WERI-Rb-1 (cell line): ENCODE results near the gene TCF12.
"Not testable (repeated sequence)": the region's sequence is repeated elsewhere in the genome, so short reads cannot be mapped to it uniquely, and the experiment has no call there.

Source experiments
- DNase-seq: peaks from one replicate; pipeline ENCODE4 v3.0.0-alpha.2; 2020
- H3K27ac ChIP-seq: fragments of 250-450 bp; sonication (Bioruptor Pico); 2 replicates; pipeline ENCODE4 v1.5.1; 2020; ENCODE audit warnings: mild to moderate bottlenecking, moderate library complexity
- H3K27me3 ChIP-seq: fragments of 250-450 bp; sonication (Bioruptor Pico); 2 replicates; pipeline ENCODE4 v1.5.1; 2021; ENCODE audit warnings: mild to moderate bottlenecking, low read depth, moderate library complexity; ENCODE audit not compliant: insufficient read depth, severe bottlenecking
- H3K36me3 ChIP-seq: fragments of 250-450 bp; sonication (Bioruptor Pico); 2 replicates; pipeline ENCODE4 v1.5.1; 2020; ENCODE audit warnings: mild to moderate bottlenecking, moderate library complexity
- H3K4me3 ChIP-seq: 2 replicates; pipeline ENCODE4 v1.5.1; 2011; ENCODE audit warnings: low read depth, mild to moderate bottlenecking, control low read depth, low read length
- H3K9me3 ChIP-seq: fragments of 250-450 bp; sonication (Bioruptor Pico); 2 replicates; pipeline ENCODE4 v1.5.1; 2021; ENCODE audit warnings: mild to moderate bottlenecking, moderate library complexity; ENCODE audit not compliant: severe bottlenecking
- CTCF ChIP-seq: IDR thresholded peaks from 2 replicates; pipeline ENCODE4 v1.5.1; 2011; ENCODE audit warnings: low read depth, mild to moderate bottlenecking, control low read depth, inconsistent platforms, low read length

TCF12 gene

GRCh38 chr15:57158997-57159668 lies 240.7 kb downstream of the TCF12 start:
- H3K27me3 ChIP-seq: no peaks in the 10 kb centered on the region
- no peaks in the 10 kb centered on the region for H3K36me3 ChIP-seq
- no peak for TF ChIP-seq CTCF
- no peaks in the 10 kb centered on the region for H3K9me3 ChIP-seq
- H3K4me3 ChIP-seq: no peak overlapping the region
- no peak overlapping the region for H3K27ac ChIP-seq
- DNase-seq: no peak

DNA sequence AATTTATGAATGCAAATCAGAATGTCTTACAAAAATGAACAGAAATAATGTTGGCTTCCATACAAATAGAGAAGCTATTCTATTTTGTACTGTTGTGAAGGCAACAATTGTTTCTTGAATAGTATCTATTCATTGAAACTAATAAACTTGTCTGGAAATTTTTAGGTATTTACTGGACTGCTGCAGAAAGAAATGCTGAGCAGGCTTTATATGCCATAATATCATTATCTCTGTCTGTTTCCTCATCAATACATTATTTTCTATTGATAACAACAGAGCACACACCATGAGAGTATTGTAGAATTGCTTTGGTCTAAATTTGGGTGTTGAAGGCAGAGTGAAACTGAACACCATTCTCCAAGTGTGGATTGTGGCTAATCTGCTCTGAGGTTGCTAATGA lies 241.3 kb downstream of the TCF12 start:
- no peak for DNase-seq
- Histone ChIP-seq H3K27me3 (no peaks in the 10 kb centered on the region), H3K9me3 (no peaks in the 10 kb centered on the region), H3K27ac (no peak overlapping the region), H3K4me3 (no peak overlapping the region), H3K36me3 (no peaks in the 10 kb centered on the region)
- no peak for TF ChIP-seq CTCF

GRCh38 chr15:57160823-57161560 lies 242.5 kb downstream of the TCF12 start:
- no peak for DNase-seq
- no peak for TF ChIP-seq CTCF
- Histone ChIP-seq H3K27me3 (no peaks in the 10 kb centered on the region), H3K27ac (no peak overlapping the region), H3K36me3 (no peaks in the 10 kb centered on the region), H3K9me3 (no peaks in the 10 kb centered on the region), H3K4me3 (no peak overlapping the region)

DNA sequence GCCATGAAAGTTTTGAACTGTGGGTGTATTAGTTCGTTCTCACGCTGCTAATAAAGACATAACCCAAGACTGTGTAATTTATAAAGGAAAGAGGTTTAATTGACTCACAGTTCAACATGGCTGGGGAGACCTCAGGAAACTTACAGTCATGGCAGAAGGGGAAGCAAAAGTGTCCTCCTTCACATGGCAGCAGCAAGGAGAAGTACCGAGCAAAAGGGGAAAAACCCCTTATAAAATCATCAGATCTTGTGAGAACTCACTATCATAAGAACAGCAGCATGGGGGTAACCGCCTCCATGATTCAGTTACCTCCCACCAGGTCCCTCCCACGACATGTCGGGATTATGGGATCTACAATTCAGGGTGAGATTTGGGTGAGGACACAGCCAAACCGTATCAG lies 245.8 kb downstream of the TCF12 start:
- not testable (repeated sequence) for H3K27me3 ChIP-seq, DNase-seq, H3K27ac ChIP-seq, H3K9me3 ChIP-seq, H3K4me3 ChIP-seq
- H3K36me3 ChIP-seq: peaks cover 17% of the 10 kb centered on the region

DNA sequence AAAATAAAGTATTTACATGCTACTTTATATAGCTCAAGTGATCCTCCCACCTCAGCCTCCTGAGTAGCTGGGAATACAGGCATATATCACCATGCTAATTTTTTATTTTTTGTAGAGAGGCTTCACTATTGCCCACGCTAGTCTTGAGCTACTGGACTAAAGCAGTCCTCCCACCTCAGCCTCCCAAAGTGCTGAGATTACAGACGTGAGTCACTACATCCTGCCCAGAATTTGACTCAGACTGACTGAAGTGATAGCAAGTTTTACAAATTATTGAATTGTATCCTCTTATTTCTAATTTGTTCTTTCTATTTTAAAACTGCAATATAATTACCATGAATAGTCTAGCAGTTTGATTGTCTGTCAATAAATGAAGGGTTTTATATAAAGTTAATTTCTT lies 247.5 kb downstream of the TCF12 start:
- Histone ChIP-seq H3K4me3 (no peak overlapping the region), H3K27ac (no peak overlapping the region), H3K9me3 (no peaks in the 10 kb centered on the region), H3K36me3 (peaks cover 24% of the 10 kb centered on the region), H3K27me3 (no peaks in the 10 kb centered on the region)
- no peak for TF ChIP-seq CTCF
- no peak for DNase-seq

- H3K36me3 ChIP-seq: peaks cover 33% of the 10 kb centered on the region
- no peak for TF ChIP-seq CTCF
- H3K4me3 ChIP-seq: no peak overlapping the region
- no peaks in the 10 kb centered on the region for H3K27me3 ChIP-seq
- no peak overlapping the region for H3K27ac ChIP-seq
- no peak for DNase-seq
- no peaks in the 10 kb centered on the region for H3K9me3 ChIP-seq
These were observed 249.5 kb downstream of the TCF12 start for GRCh38 chr15:57167821-57168395.
